WI38 (cell line): ENCODE results near the gene NDUFAF3.

ENCODE experiments used
- H3K4me3 ChIP-seq: 2 replicates; pipeline ENCODE4 v1.5.1; 2011; ENCODE audit warnings: low read depth, mild to moderate bottlenecking, control low read depth, low read length
- CTCF ChIP-seq: IDR thresholded peaks from 2 replicates; pipeline ENCODE4 v1.5.1; 2012; ENCODE audit warnings: low read depth, mild to moderate bottlenecking, control low read depth, low read length

NDUFAF3 gene

GRCh38 chr3:49015765-49016164 lies 6.2 kb upstream of the NDUFAF3 start:
- TF ChIP-seq CTCF: no peak
- H3K4me3 ChIP-seq: no peak overlapping the region

GRCh38 chr3:49016414-49017228 lies 5.3 kb upstream of the NDUFAF3 start:
- TF ChIP-seq CTCF: no peak
- H3K4me3 ChIP-seq: no peak overlapping the region

- no peak for TF ChIP-seq CTCF
- peak overlapping the region; percentile 80 for H3K4me3 ChIP-seq
Observed at GRCh38 chr3:49017229-49017970, 4.5 kb upstream of the NDUFAF3 start.

GRCh38 chr3:49017971-49018706 lies 3.8 kb upstream of the NDUFAF3 start, which contains the start of gene DALRD3:
TSS of gene DALRD3 (minus strand) at chr3:49018580. CDS start at chr3:49018564, 16 bp downstream.
- no peak for TF ChIP-seq CTCF

GRCh38 chr3:49018707-49019006 lies 3.3 kb upstream of the NDUFAF3 start:
- H3K4me3 ChIP-seq: peak overlapping the region; percentile 80

More at GRCh38 chr3:49017971-49018706, 3.8 kb upstream of the NDUFAF3 start, which contains the start of gene DALRD3:
- H3K4me3 ChIP-seq: peak within 1 kb of the TSS; percentile 80

GRCh38 chr3:49019941-49020329 lies 2.0 kb upstream of the NDUFAF3 start:
- H3K4me3 ChIP-seq: peak overlapping the region; percentile 71
- no peak for TF ChIP-seq CTCF

More at GRCh38 chr3:49018707-49019006, 3.3 kb upstream of the NDUFAF3 start:
- no peak for TF ChIP-seq CTCF
